K562 (cell line): Measurements from ENCODE around the gene CBX8. TPM values are rescaled to one million over a fixed set of nuclear protein-coding genes. Genes with fewer than 3 reads are reported as not detected.

Experiments used
- ATAC-seq: fragments of 200-7000 bp; cut with Tn5 transposase; 3 replicates; pipeline ENCODE4 v1.9.1; 2020; ENCODE audit warnings: moderate library complexity
- BruUV-seq: library from RNA; stranded (reverse); fragments of 400-500 nt; replicated peaks from 2 replicates; lab custom pipeline; 2021; lab: Mats Ljungman, UMichigan
- CTCF ChIA-PET: fragments of 300-600 bp; formaldehyde crosslinking; extraction: SDS; loops from one replicate; lab custom pipeline; 2021; ENCODE audit warnings: low intra/inter-chr PET ratio; lab: Yijun Ruan, JAX
- POLR2A ChIA-PET: fragments of 300-600, 350-650 bp; sonication (Branson Sonifier 250); formaldehyde crosslinking; extraction: SDS; loops from one replicate; lab custom pipeline; 2021; ENCODE audit warnings: antibody characterized with exemption, inconsistent platforms; lab: Yijun Ruan, JAX
- DNase-seq, 4 experiments: peaks; one replicate each; pipeline versions ENCODE4 v3.0.0 to v3.0.0-alpha.2; 2011 to 2018; ENCODE audit warnings: low spot score in 3 of 4, mixed read lengths in 3 of 4; ENCODE audit errors: extremely low read depth in 1 of 4
- FAIRE-seq: peaks from 2 replicates; lab custom pipeline; 2011; peaks lifted over from hg19 to GRCh38; lab: Jason Lieb, UNC
- H2AFZ ChIP-seq: 2 replicates; pipeline ENCODE4 v1.6.0; 2011; ENCODE audit warnings: low read depth, low read length, control low read depth, inconsistent platforms
- H3K27ac ChIP-seq: fragments of 200-600 bp; 3 replicates; pipeline ENCODE4 v1.8.0; 2011; ENCODE audit warnings: low read depth, mild to moderate bottlenecking, control low read depth, inconsistent platforms, low read length, moderate library complexity, mixed read lengths; ENCODE audit errors: extremely low read depth
- H3K27me3 ChIP-seq, 2 experiments: fragments of 300-600 bp in 1 of 2; 2 replicates in 1 of 2; 3 replicates in 1 of 2; pipeline versions ENCODE4 v1.6.0 to v1.8.0; 2011; ENCODE audit warnings: inconsistent platforms in 2 of 2, low read length in 2 of 2, mild to moderate bottlenecking in 1 of 2, mixed read lengths in 1 of 2, moderate library complexity in 1 of 2; ENCODE audit not compliant: control insufficient read depth in 2 of 2, insufficient read depth in 2 of 2
- H3K36me3 ChIP-seq: fragments of 300-600 bp; 3 replicates; pipeline ENCODE4 v1.8.0; 2011; ENCODE audit warnings: mild to moderate bottlenecking, low read length, inconsistent platforms; ENCODE audit not compliant: control insufficient read depth, insufficient read depth
- H3K4me1 ChIP-seq, 2 experiments: fragments of 200-600 bp in 1 of 2; replicated peaks in 1 of 2; 2 replicates in 1 of 2; 3 replicates in 1 of 2; pipeline versions ENCODE4 v1.5.1 to v1.8.0; 2011; ENCODE audit warnings: inconsistent platforms in 2 of 2, low read length in 2 of 2, mild to moderate bottlenecking in 1 of 2, mixed read lengths in 1 of 2, moderate library complexity in 1 of 2; ENCODE audit not compliant: control insufficient read depth in 2 of 2, insufficient read depth in 2 of 2
- H3K4me2 ChIP-seq: 2 replicates; pipeline ENCODE4 v1.6.1; 2011; ENCODE audit warnings: low read length, control low read depth, inconsistent platforms, mixed read lengths; ENCODE audit not compliant: insufficient read depth
- H3K4me3 ChIP-seq: fragments of 200-600 bp; sonication (generic), shearing (Covaris generic); 2 replicates; pipeline ENCODE4 v1.5.1; 2016; ENCODE audit warnings: control low read depth, inconsistent platforms
- H3K79me2 ChIP-seq: fragments of 200-600 bp; 3 replicates; pipeline ENCODE4 v1.8.0; 2011; ENCODE audit warnings: low read length, inconsistent platforms; ENCODE audit not compliant: control insufficient read depth, insufficient read depth
- H3K9ac ChIP-seq, 2 experiments: 2 replicates each; pipeline versions ENCODE4 v1.6.0 to v1.6.1; 2011; ENCODE audit warnings: low read depth in 2 of 2, low read length in 2 of 2, control low read depth in 1 of 2, inconsistent platforms in 1 of 2, mild to moderate bottlenecking in 1 of 2, mixed read lengths in 1 of 2; ENCODE audit not compliant: insufficient read depth in 1 of 2
- H3K9me1 ChIP-seq: one replicate; pipeline ENCODE4 v1.6.0; 2011; ENCODE audit warnings: inconsistent platforms, mild to moderate bottlenecking, low read length, moderate library complexity; ENCODE audit not compliant: control insufficient read depth, insufficient read depth
- H3K9me3 ChIP-seq: replicated peaks from 2 replicates; pipeline ENCODE4 v1.5.1; 2011; ENCODE audit warnings: low read depth, low read length, inconsistent platforms; ENCODE audit not compliant: control insufficient read depth, insufficient read depth
- H4K20me1 ChIP-seq: replicated peaks from 2 replicates; pipeline ENCODE4 v1.6.1; 2011; ENCODE audit warnings: low read length, inconsistent platforms, mixed read lengths; ENCODE audit not compliant: control insufficient read depth, insufficient read depth
- DDX20 ChIP-seq: fragments of 450-650 bp; IDR thresholded peaks from 2 replicates; pipeline ENCODE4 v1.6.1; 2016; ENCODE audit warnings: missing genetic modification characterization, low read depth, mild to moderate bottlenecking, missing compliant biosample characterization, moderate library complexity
- ERF ChIP-seq: fragments of 450-650 bp; formaldehyde crosslinking; IDR thresholded peaks from 2 replicates; pipeline ENCODE4 v1.4.0; 2020; ENCODE audit warnings: mild to moderate bottlenecking, mixed read lengths
- FOS ChIP-seq: IDR thresholded peaks from 3 replicates; pipeline ENCODE4 v1.6.1; 2011; ENCODE audit not compliant: insufficient read length; ENCODE audit errors: extremely low read depth
- FOXJ2 ChIP-seq: fragments of 200-800 bp; sonication (Bioruptor generic); IDR thresholded peaks from 2 replicates; pipeline ENCODE4 v1.6.1; 2016; ENCODE audit warnings: missing genetic modification characterization, missing compliant biosample characterization
- NCOA4 ChIP-seq: fragments of 450-650 bp; IDR thresholded peaks from 2 replicates; pipeline ENCODE4 v1.6.1; 2018; ENCODE audit warnings: mild to moderate bottlenecking; ENCODE audit not compliant: partially characterized antibody
- NONO ChIP-seq, 2 experiments: fragments of 200-400 bp in 1 of 2; fragments of 450-650 bp in 1 of 2; formaldehyde crosslinking in 1 of 2; IDR thresholded peaks; 2 replicates each; pipeline ENCODE4 v1.6.1; 2017; ENCODE audit warnings: low read depth in 2 of 2, mild to moderate bottlenecking in 2 of 2, moderate library complexity in 2 of 2, low read length in 1 of 2
- PBX2 ChIP-seq, 2 experiments: IDR thresholded peaks in 1 of 2; conservative IDR thresholded peaks in 1 of 2; 2 replicates each; pipeline ENCODE4 v1.6.1; 2016; ENCODE audit warnings: low read depth in 2 of 2, mild to moderate bottlenecking in 1 of 2, missing compliant biosample characterization in 1 of 2, missing genetic modification characterization in 1 of 2, moderate library complexity in 1 of 2
- PREB ChIP-seq: sonication (generic); formaldehyde crosslinking; IDR thresholded peaks from 2 replicates; pipeline ENCODE4 v1.8.1; 2023; ENCODE audit warnings: mild to moderate bottlenecking, missing genetic modification reagents
- RBM14 ChIP-seq: fragments of 200-400 bp; formaldehyde crosslinking; IDR thresholded peaks from 2 replicates; pipeline ENCODE4 v1.6.1; 2018; ENCODE audit warnings: low read depth, mild to moderate bottlenecking, low read length, moderate library complexity, borderline replicate concordance; ENCODE audit not compliant: insufficient read depth
- RBM22 ChIP-seq: fragments of 200-400 bp; formaldehyde crosslinking; IDR thresholded peaks from 2 replicates; pipeline ENCODE4 v1.6.1; 2018; ENCODE audit warnings: low read length, low read depth; ENCODE audit not compliant: poor library complexity, severe bottlenecking
- TEAD1 ChIP-seq, 2 experiments: fragments of 450-650 bp in 1 of 2; sonication (generic) in 1 of 2; formaldehyde crosslinking; IDR thresholded peaks; 2 replicates each; pipeline versions ENCODE4 v1.4.0 to v1.8.0; 2020 to 2022; ENCODE audit warnings: mild to moderate bottlenecking in 2 of 2, missing genetic modification reagents in 1 of 2
- THRA ChIP-seq: fragments of 450-650 bp; IDR thresholded peaks from 2 replicates; pipeline ENCODE4 v1.6.1; 2017; ENCODE audit warnings: mild to moderate bottlenecking, moderate library complexity
- USF1 ChIP-seq: sonication (generic); formaldehyde crosslinking; IDR thresholded peaks from 2 replicates; pipeline ENCODE4 v1.9.0; 2022; ENCODE audit warnings: mild to moderate bottlenecking, missing genetic modification reagents
- ZNF444 ChIP-seq: fragments of 250-450 bp; sonication (Bioruptor Pico); IDR thresholded peaks from 2 replicates; pipeline ENCODE4 v1.4.0; 2020; ENCODE audit warnings: mild to moderate bottlenecking, moderate library complexity
- ZNF695 ChIP-seq: fragments of 450-650 bp; formaldehyde crosslinking; IDR thresholded peaks from 2 replicates; pipeline ENCODE4 v1.4.0; 2020; ENCODE audit warnings: mild to moderate bottlenecking, moderate library complexity
- WGBS: fragments of 100-300 bp; shearing (Covaris generic); methylation state at CpG from one replicate; pipeline ENCODE4 v1.1.6; 2016; ENCODE audit warnings: low coverage, mixed read lengths; ENCODE audit not compliant: insufficient coverage; ENCODE audit errors: missing lambda C conversion rate; 5-methylcytosine and 5-hydroxymethylcytosine counted together
- in situ Hi-C: fragments of 300-500 bp; cut with MboI; formaldehyde crosslinking; loops from 4 replicates; pipeline ENCODE4 v1.15.0; 2018; ENCODE audit warnings: inconsistent platforms, mixed read lengths
- intact Hi-C: fragments of 100-400 bp; cut with micrococcal nuclease; formaldehyde crosslinking; loops from 2 replicates; pipeline ENCODE4 v1.14.2; 2022
- polyA plus RNA-seq, 8 experiments: library from polyadenylated mRNA; depleted of rRNA in 4 of 8; stranded (reverse) in 5 of 8; unstranded in 3 of 8; fragments of >200 nt; fragmentation: Nextera tagmentation in 2 of 8; fragmentation: Illumina TruSeq in 1 of 8; extraction: Ambion mirVana in 2 of 8; extraction: Trizol in 1 of 8; gene quantifications; 2 replicates each; pipeline versions ENCODE4 v1.2.1 to v1.2.3, GENCODE V29; 2011 to 2014; ENCODE audit warnings: inconsistent platforms in 1 of 8, missing spikeins in 1 of 8
- total RNA-seq, 7 experiments: library from RNA; depleted of rRNA in 6 of 7; stranded (reverse); fragments of >200 nt in 6 of 7; fragmentation: Illumina TruSeq in 2 of 7; extraction: Trizol in 2 of 7; gene quantifications; 2 replicates each; pipeline versions ENCODE4 v1.2.1 to v1.2.3, GENCODE V29; 2011 to 2021; ENCODE audit warnings: low replicate concordance in 1 of 7

Gene CBX8
- total and polyA plus RNA-seq, 9 of the 15 experiments (the other 6 are each of a cell fraction or from before 2014, with no cell fraction given), result 0.08 to 11.9 (median 2.6) TPM

GRCh38 chr17:79745641-79746105 is 51.2 kb downstream of the CBX8 start:
- no peak for FAIRE-seq
- H3K9me3 ChIP-seq, result no peaks in the 10 kb centered on the region
- H3K9me1 ChIP-seq, result no peaks in the 10 kb centered on the region
- H3K9ac ChIP-seq, result peak overlapping the region in 1 of 2 experiments; percentile 55; a peak in 1 of 4 replicates
- 0 out of 2 replicates have a peak, but pooled peaks cover 3% of the 10 kb centered on the region for H4K20me1 ChIP-seq
- no peak overlapping the region for H3K4me2 ChIP-seq
- no peak for DNase-seq
- no peak overlapping the region for H3K27ac ChIP-seq
- WGBS, result 27% methylated on average over 6 of the region's 6 CpGs
- in situ Hi-C loops, result loop anchor here (5.0 to 10.0 kb wide), 2 partner anchors 47 to 169 kb away; no protein-coding TSS in a partner anchor
- ChIA-PET CTCF (interaction anchor here (0.6 to 2.3 kb wide), 5 partner anchors 32 to 245 kb away, joined by 3 to 12 read pairs (median 4); partner anchors contain the start of gene CBX2), POLR2A (interaction anchor here (0.7 to 1.7 kb wide), 7 partner anchors 9 to 94 kb away, joined by 3 to 8 read pairs (median 4); partner anchors contain the start of gene CBX4)
- H2AFZ ChIP-seq, result no peak overlapping the region
- H3K4me1 ChIP-seq, result peaks cover 15 to 27% of the 10 kb centered on the region in 2 experiments
- no peak overlapping the region for H3K4me3 ChIP-seq
- intact Hi-C loops, result loop anchor here (2.0 to 10.0 kb wide), 3 partner anchors 42 to 229 kb away; partner anchors contain the start of gene CBX4
- BruUV-seq, result no TSS peak
- peaks cover under 1% of the 10 kb centered on the region in 2 experiments; a peak in 2 of 5 replicates for H3K27me3 ChIP-seq
- no peaks in the 10 kb centered on the region for H3K36me3 ChIP-seq
- H3K79me2 ChIP-seq, result no peaks in the 10 kb centered on the region
- ATAC-seq, result no peak
- TF ChIP-seq ZNF695 (CRISPR knock-in tag), result no peak
- TF ChIP-seq ZNF444, result no peak
- no peak for TF ChIP-seq THRA
- TF ChIP-seq FOXJ2 (tag), result no peak
- TF ChIP-seq PBX2 (CRISPR knock-in tag; IDR thresholded peaks at IDR 0.05; ENCODE audit: low read depth), result no peak
- no peak for TF ChIP-seq PBX2 (tag; conservative IDR thresholded peaks at IDR 0.05; ENCODE audit: low read depth)
- no peak for TF ChIP-seq RBM14
- TF ChIP-seq RBM22, result no peak
- TF ChIP-seq ERF (CRISPR knock-in tag), result no peak
- TF ChIP-seq PREB, result no peak
- TF ChIP-seq FOS, result no peak
- TF ChIP-seq NONO (IDR thresholded peaks at IDR 0.05; ENCODE audit: low read depth in 2 of 2, low read length in 1 of 2), result no peak
- TF ChIP-seq NCOA4, result no peak
- TF ChIP-seq USF1 (CRISPR knock-in tag), result no peak
- no peak for TF ChIP-seq TEAD1 (CRISPR knock-in tag; IDR thresholded peaks at IDR 0.05)
- no peak for TF ChIP-seq DDX20 (tag)
